ENCODE measurements around the gene ACADL. TPM values are rescaled to one million over a fixed set of nuclear protein-coding genes. Genes with fewer than 3 reads are reported as not detected.

ACADL gene
- total RNA-seq, 1 experiment from 2014 or later = not detected

- no peak overlapping the region for H3K4me2 ChIP-seq (ENCODE audit: low read length)
- no peaks in the 10 kb centered on the region for H3K27me3 ChIP-seq (ENCODE audit: insufficient read depth, low read length)
- no peaks in the 10 kb centered on the region for H4K20me1 ChIP-seq (ENCODE audit: insufficient read depth)
- H2AFZ ChIP-seq (ENCODE audit: low read depth, low read length, poor library complexity, severe bottlenecking) = no peak overlapping the region
- BruUV-seq (replicated peaks) = no TSS peak
- no peak for TF ChIP-seq JUND (IDR thresholded peaks at IDR 0.05)
- no peak for TF ChIP-seq SRF (IDR thresholded peaks at IDR 0.05; ENCODE audit: low read depth)
- TF ChIP-seq FOSL1 (IDR thresholded peaks at IDR 0.05; ENCODE audit: low read depth) = no peak
- TF ChIP-seq EGR1 (IDR thresholded peaks at IDR 0.05; ENCODE audit: low read depth) = no peak
- TF ChIP-seq YY1 (IDR thresholded peaks at IDR 0.05; ENCODE audit: extremely low read depth, insufficient replicate concordance, low read depth, low read length) = no peak
- TF ChIP-seq, protein P1, sequence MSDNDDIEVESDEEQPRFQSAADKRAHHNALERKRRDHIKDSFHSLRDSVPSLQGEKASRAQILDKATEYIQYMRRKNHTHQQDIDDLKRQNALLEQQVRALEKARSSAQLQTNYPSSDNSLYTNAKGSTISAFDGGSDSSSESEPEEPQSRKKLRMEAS (IDR thresholded peaks at IDR 0.05) = no peak
- TF ChIP-seq POLR2AphosphoS5 (IDR thresholded peaks at IDR 0.05; ENCODE audit: low read depth, low read length) = no peak
- no peak for TF ChIP-seq POLR2A (IDR thresholded peaks at IDR 0.05; ENCODE audit: borderline replicate concordance, extremely low read depth, insufficient read depth, insufficient read length)
- no peak for TF ChIP-seq TCF7L2 (IDR thresholded peaks at IDR 0.05; ENCODE audit: borderline replicate concordance, extremely low read depth, insufficient read depth, insufficient read length)
- no peak for TF ChIP-seq EZH2 (IDR thresholded peaks at IDR 0.05)
- TF ChIP-seq SP1 (IDR thresholded peaks at IDR 0.05; ENCODE audit: low read depth) = no peak
- TF ChIP-seq, protein P2, sequence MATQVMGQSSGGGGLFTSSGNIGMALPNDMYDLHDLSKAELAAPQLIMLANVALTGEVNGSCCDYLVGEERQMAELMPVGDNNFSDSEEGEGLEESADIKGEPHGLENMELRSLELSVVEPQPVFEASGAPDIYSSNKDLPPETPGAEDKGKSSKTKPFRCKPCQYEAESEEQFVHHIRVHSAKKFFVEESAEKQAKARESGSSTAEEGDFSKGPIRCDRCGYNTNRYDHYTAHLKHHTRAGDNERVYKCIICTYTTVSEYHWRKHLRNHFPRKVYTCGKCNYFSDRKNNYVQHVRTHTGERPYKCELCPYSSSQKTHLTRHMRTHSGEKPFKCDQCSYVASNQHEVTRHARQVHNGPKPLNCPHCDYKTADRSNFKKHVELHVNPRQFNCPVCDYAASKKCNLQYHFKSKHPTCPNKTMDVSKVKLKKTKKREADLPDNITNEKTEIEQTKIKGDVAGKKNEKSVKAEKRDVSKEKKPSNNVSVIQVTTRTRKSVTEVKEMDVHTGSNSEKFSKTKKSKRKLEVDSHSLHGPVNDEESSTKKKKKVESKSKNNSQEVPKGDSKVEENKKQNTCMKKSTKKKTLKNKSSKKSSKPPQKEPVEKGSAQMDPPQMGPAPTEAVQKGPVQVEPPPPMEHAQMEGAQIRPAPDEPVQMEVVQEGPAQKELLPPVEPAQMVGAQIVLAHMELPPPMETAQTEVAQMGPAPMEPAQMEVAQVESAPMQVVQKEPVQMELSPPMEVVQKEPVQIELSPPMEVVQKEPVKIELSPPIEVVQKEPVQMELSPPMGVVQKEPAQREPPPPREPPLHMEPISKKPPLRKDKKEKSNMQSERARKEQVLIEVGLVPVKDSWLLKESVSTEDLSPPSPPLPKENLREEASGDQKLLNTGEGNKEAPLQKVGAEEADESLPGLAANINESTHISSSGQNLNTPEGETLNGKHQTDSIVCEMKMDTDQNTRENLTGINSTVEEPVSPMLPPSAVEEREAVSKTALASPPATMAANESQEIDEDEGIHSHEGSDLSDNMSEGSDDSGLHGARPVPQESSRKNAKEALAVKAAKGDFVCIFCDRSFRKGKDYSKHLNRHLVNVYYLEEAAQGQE (IDR thresholded peaks at IDR 0.05; ENCODE audit: low read depth) = no peak
- TF ChIP-seq, protein P3, sequence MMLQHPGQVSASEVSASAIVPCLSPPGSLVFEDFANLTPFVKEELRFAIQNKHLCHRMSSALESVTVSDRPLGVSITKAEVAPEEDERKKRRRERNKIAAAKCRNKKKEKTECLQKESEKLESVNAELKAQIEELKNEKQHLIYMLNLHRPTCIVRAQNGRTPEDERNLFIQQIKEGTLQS (IDR thresholded peaks at IDR 0.05) = no peak
- TF ChIP-seq ZBTB33 (IDR thresholded peaks at IDR 0.05; ENCODE audit: extremely low read depth, insufficient replicate concordance, low read length) = no peak
- H3K9me2 ChIP-seq (ENCODE audit: insufficient read depth) = no peaks in the 10 kb centered on the region
- no peak overlapping the region for H3K4me3 ChIP-seq (replicated peaks in 1 of 2; ENCODE audit: low read depth in 1 of 2, low read length in 2 of 2)
- DNase-seq (ENCODE audit: low read depth, low spot score) = no peak
- ATAC-seq = no peak
- H3K79me2 ChIP-seq (ENCODE audit: insufficient read depth, low read length) = no peaks in the 10 kb centered on the region
- no peaks in the 10 kb centered on the region for H3K36me3 ChIP-seq (ENCODE audit: control insufficient read depth in 1 of 2, insufficient read depth in 2 of 2, low read length in 2 of 2)
- H3K9ac ChIP-seq (ENCODE audit: low read length) = no peak overlapping the region
- POLR2A ChIA-PET = no interaction called here
- RAD21 ChIA-PET (ENCODE audit: low non-redundant PET in 1 of 2, low total read pairs in 2 of 2, uncharacterized antibody in 2 of 2, unreplicated experiment in 2 of 2) = no interaction called here
- intact Hi-C loops (cut with micrococcal nuclease) = no loop called here
- H3K9me3 ChIP-seq (ENCODE audit: control insufficient read depth in 1 of 2, insufficient read depth in 1 of 2, low read depth in 1 of 2, low read length in 2 of 2) = no peaks in the 10 kb centered on the region
- no peak overlapping the region for H3K27ac ChIP-seq (ENCODE audit: low read depth, low read length)
- H3K4me1 ChIP-seq (ENCODE audit: control insufficient read depth in 1 of 2, insufficient read depth in 2 of 2, low read length in 2 of 2) = no peaks in the 10 kb centered on the region
- CTCF ChIA-PET = interaction anchor here (3.6 kb wide), 1 partner anchor 148 kb away, joined by 32 read pairs; no protein-coding TSS in a partner anchor
Measured at GRCh38 chr2:210250622-210251021, 25.4 kb upstream of the ACADL start.

Data from HCT116 (cell line).